ENCODE results near the gene PIGA.

Gene PIGA

DNA sequence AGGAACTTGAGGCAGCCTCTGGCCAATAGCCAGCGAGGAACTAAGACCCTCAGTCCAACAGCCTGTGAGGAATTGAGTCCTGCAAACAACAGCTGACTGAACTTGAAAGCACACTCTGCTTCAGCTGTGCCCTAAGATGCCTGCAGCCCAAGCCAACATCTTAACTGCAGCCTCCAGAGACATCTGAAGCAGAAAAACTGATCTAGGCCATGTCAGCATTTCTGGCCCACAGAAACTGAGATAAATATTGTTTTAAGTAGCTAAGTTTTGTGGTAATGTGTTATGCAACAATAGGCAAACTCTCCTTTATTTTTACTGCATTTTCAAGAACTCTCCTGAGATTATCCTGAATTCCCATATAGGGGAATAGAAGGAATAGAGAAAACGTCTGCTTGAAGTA lies 24.4 kb upstream of the PIGA start:
- DNase-seq (ENCODE audit: low read depth) = no peak
- TF ChIP-seq, protein P1, sequence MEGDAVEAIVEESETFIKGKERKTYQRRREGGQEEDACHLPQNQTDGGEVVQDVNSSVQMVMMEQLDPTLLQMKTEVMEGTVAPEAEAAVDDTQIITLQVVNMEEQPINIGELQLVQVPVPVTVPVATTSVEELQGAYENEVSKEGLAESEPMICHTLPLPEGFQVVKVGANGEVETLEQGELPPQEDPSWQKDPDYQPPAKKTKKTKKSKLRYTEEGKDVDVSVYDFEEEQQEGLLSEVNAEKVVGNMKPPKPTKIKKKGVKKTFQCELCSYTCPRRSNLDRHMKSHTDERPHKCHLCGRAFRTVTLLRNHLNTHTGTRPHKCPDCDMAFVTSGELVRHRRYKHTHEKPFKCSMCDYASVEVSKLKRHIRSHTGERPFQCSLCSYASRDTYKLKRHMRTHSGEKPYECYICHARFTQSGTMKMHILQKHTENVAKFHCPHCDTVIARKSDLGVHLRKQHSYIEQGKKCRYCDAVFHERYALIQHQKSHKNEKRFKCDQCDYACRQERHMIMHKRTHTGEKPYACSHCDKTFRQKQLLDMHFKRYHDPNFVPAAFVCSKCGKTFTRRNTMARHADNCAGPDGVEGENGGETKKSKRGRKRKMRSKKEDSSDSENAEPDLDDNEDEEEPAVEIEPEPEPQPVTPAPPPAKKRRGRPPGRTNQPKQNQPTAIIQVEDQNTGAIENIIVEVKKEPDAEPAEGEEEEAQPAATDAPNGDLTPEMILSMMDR (conservative IDR thresholded peaks at IDR 0.05; ENCODE audit: low read length) = no peak
- no peak overlapping the region for H3K4me3 ChIP-seq (ENCODE audit: low read length)

GRCh38 chrX:15358533-15358932 lies 23.2 kb upstream of the PIGA start:
- DNase-seq (ENCODE audit: low read depth) = no peak
- TF ChIP-seq, protein P1 (conservative IDR thresholded peaks at IDR 0.05; ENCODE audit: low read length) = no peak
- no peak overlapping the region for H3K4me3 ChIP-seq (ENCODE audit: low read length)

- TF ChIP-seq, protein P1 (conservative IDR thresholded peaks at IDR 0.05; ENCODE audit: low read length) = no peak
- H3K4me3 ChIP-seq (ENCODE audit: low read length) = no peak overlapping the region
- peak; percentile 53 for DNase-seq (ENCODE audit: low read depth)
These were observed 21.1 kb upstream of the PIGA start for GRCh38 chrX:15356444-15356843.

- H3K4me3 ChIP-seq (ENCODE audit: low read length) = no peak overlapping the region
- TF ChIP-seq, protein P1 (conservative IDR thresholded peaks at IDR 0.05; ENCODE audit: low read length) = no peak
- no peak for DNase-seq (ENCODE audit: low read depth)
These were observed 15.1 kb upstream of the PIGA start for GRCh38 chrX:15350329-15350996.

GRCh38 chrX:15349046-15349445 lies 13.7 kb upstream of the PIGA start:
- DNase-seq (ENCODE audit: low read depth) = peak; percentile 60
- H3K4me3 ChIP-seq (ENCODE audit: low read length) = no peak overlapping the region
- TF ChIP-seq, protein P1 (conservative IDR thresholded peaks at IDR 0.05; ENCODE audit: low read length) = peak; percentile 59

DNA sequence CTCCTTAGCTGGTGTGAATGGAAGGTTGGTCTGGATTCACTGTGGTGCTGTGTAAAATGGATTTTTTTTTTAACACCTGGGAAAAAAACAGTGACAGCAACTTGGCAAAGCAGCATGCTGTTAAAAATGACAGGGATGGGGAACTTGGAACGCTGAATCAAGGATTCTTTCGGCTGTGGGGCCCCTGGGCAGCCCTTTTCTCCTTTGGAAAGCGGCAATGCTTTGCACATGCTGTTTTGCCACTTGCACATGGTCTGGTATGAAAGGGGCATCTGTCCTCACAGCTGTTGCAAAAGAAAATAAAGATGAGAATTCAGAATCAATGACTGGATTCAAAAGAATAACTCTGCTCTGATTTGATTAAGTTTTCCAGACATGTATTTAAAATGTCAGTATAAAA lies 10.7 kb upstream of the PIGA start:
- H3K4me3 ChIP-seq (ENCODE audit: low read length) = no peak overlapping the region
- DNase-seq (ENCODE audit: low read depth) = no peak
- TF ChIP-seq, protein P1 (conservative IDR thresholded peaks at IDR 0.05; ENCODE audit: low read length) = no peak

GRCh38 chrX:15344106-15344505 lies 8.8 kb upstream of the PIGA start:
- TF ChIP-seq, protein P1 (conservative IDR thresholded peaks at IDR 0.05; ENCODE audit: low read length) = no peak
- H3K4me3 ChIP-seq (ENCODE audit: low read length) = no peak overlapping the region
- no peak for DNase-seq (ENCODE audit: low read depth)

All from AG10803 (cell line).